Tibial artery (tissue), 4 donors: Measurements from ENCODE around the gene KCNQ1.

Source experiments
- DNase-seq, 2 donors: peaks; one replicate each; pipeline ENCODE4 v3.0.0-alpha.2; 2019
- H3K27ac ChIP-seq, 2 donors: fragments of 200-600 bp; sonication (generic) in 1 of 2; 1 replicate in 1 of 2; 2 replicates in 1 of 2; pipeline ENCODE4 v1.5.1; 2018 to 2019; ENCODE audit warnings: mild to moderate bottlenecking in 1 of 2
- H3K27me3 ChIP-seq, 2 donors: fragments of 200-600 bp; sonication (generic) in 1 of 2; one replicate each; pipeline versions ENCODE4 v1.5.1 to v1.6.0; 2016 to 2019
- H3K36me3 ChIP-seq, 3 donors: fragments of 200-600 bp; sonication (generic) in 2 of 3; one replicate each; pipeline ENCODE4 v1.5.1; 2016 to 2019; ENCODE audit warnings: mild to moderate bottlenecking in 2 of 3
- H3K4me1 ChIP-seq, 4 donors: fragments of 200-600 bp; sonication (generic) in 2 of 4; 1 replicate in 3 of 4; 2 replicates in 1 of 4; pipeline ENCODE4 v1.5.1; 2016 to 2019
- H3K4me3 ChIP-seq, 2 donors: fragments of 200-600 bp; sonication (generic) in 1 of 2; 1 replicate in 1 of 2; 2 replicates in 1 of 2; pipeline ENCODE4 v1.5.1; 2018 to 2019; ENCODE audit warnings: mild to moderate bottlenecking in 2 of 2
- H3K9me3 ChIP-seq, 3 donors: fragments of 200-600 bp; sonication (generic) in 1 of 3; one replicate each; pipeline ENCODE4 v1.5.1; 2016 to 2019
- CTCF ChIP-seq, 2 experiments: fragments of 200-600 bp in 1 of 2; fragments of 450-650 bp in 1 of 2; IDR thresholded peaks; one replicate each; pipeline ENCODE4 v1.5.1; 2017 to 2019; ENCODE audit warnings: antibody characterized with exemption in 2 of 2, mild to moderate bottlenecking in 1 of 2, moderate library complexity in 1 of 2
- intact Hi-C: fragments of 100-400 bp; cut with DNase I; formaldehyde crosslinking; loops from one replicate; pipeline ENCODE4 v1.15.0; 2023; ENCODE audit warnings: low total_unique reads

The KCNQ1 gene

DNA sequence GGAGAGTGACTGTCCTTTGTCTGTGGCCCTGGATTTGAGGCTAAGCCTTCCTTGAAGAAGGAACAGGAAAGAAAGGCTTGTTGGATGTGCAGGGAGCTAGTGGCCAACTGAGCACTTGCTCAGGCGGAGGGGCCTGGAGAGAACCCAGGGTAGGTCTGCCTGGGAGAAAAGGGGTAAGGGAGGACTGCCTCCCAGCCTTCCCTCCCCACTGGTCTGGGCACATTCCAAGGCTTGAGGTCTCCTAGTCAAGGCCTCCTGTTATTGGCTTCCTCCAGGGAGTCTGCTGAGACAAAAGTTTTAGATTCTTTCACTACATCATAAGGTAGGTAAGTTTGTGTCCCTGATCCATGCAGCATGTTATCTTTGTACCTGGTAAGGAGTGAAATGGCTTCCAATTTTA lies 239.8 kb downstream of the KCNQ1 start:
- Histone ChIP-seq H3K27me3 (no peaks in the 10 kb centered on the region), H3K27ac (no peak overlapping the region), H3K9me3 (no peaks in the 10 kb centered on the region), H3K4me3 (no peak overlapping the region), H3K36me3 (no peaks in the 10 kb centered on the region), H3K4me1 (peaks cover 0 to 3% (median 0%) of the 10 kb centered on the region in 4 donors)
- no peak for TF ChIP-seq CTCF (IDR thresholded peaks at IDR 0.05)
- intact Hi-C loops: no loop called here
- peak in 1 of 2 donors; percentile 9 for DNase-seq

DNA sequence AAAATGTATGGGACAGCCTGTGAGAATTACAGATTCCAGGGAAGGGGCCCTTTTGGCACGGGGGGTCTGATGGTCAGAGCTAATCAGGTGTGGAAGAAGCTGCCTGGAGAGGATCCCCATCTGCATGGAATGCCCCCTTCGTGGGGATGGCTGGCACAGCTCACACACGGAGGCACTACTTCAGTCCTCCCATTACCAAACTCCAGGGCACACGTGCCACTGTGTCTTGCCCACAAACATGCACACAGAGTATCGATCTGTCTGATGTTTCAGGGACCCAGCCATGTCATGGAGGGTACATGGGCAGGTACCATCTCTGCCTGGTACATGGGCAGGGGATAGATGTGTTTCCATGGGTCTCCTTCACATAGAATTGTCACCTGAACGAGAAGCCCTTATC lies 240.2 kb downstream of the KCNQ1 start:
- Histone ChIP-seq H3K27me3 (no peaks in the 10 kb centered on the region), H3K9me3 (no peaks in the 10 kb centered on the region), H3K36me3 (no peaks in the 10 kb centered on the region), H3K4me1 (peaks cover 0 to 3% (median 0%) of the 10 kb centered on the region in 4 donors), H3K4me3 (no peak overlapping the region), H3K27ac (no peak overlapping the region)
- TF ChIP-seq CTCF (IDR thresholded peaks at IDR 0.05): no peak
- peak in 1 of 2 donors; percentile 44 for DNase-seq
- intact Hi-C loops: no loop called here

DNA sequence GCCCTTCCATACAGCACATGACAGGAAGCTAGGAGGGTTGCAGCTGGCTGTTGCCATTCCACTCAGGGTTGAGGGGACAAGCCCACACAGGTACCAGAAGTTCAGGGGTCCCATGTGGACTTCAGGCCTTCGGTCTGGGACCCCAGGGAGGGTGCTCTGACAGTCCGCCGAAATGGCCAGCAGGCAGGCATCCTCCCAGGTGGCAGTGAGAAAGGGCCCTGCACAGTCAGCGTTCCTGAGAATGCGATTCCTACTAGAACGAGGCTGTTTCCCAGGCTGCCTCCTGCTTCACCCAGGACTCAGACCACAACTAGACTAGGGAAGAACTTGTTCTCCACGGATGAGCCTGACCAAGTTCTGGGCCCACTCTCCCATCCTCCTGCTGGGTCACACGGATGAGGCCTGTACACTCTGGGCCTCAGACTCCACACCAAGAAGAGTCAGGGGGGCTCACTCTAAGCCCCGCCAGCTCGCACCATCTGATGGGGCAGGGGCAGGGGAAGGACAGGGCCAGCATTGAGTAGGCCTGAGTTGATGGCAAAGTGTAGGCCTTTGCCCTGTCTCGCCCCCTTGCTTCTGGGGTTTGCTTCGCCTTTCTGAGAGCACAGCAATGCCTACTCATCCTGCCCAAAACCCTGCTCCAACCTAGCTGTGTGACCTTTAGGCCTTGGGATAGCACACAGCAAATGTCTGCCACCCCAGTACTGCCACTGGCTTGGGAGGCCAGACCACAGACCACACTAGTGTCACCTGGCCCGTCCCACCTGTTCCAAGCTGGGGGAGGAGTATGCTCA lies 241.0 kb downstream of the KCNQ1 start:
- Histone ChIP-seq H3K4me1 (peaks cover 0 to 3% (median 0%) of the 10 kb centered on the region in 4 donors), H3K36me3 (no peaks in the 10 kb centered on the region), H3K27ac (no peak overlapping the region), H3K4me3 (no peak overlapping the region), H3K9me3 (no peaks in the 10 kb centered on the region), H3K27me3 (no peaks in the 10 kb centered on the region)
- intact Hi-C loops: no loop called here
- no peak for TF ChIP-seq CTCF (IDR thresholded peaks at IDR 0.05)
- peak in 1 of 2 donors; percentile 31 for DNase-seq

GRCh38 chr11:2686360-2687222 lies 241.8 kb downstream of the KCNQ1 start:
- DNase-seq: peak in 1 of 2 donors; percentile 35
- H3K4me1 ChIP-seq: peaks cover 0 to 3% (median 0%) of the 10 kb centered on the region in 4 donors
- intact Hi-C loops: no loop called here
- H3K36me3 ChIP-seq: no peaks in the 10 kb centered on the region
- no peak overlapping the region for H3K4me3 ChIP-seq
- H3K9me3 ChIP-seq: no peaks in the 10 kb centered on the region
- H3K27ac ChIP-seq: no peak overlapping the region
- TF ChIP-seq CTCF (IDR thresholded peaks at IDR 0.05): no peak
- no peaks in the 10 kb centered on the region for H3K27me3 ChIP-seq

- Histone ChIP-seq H3K9me3 (no peaks in the 10 kb centered on the region), H3K4me3 (no peak overlapping the region), H3K27ac (no peak overlapping the region), H3K4me1 (peaks cover 0 to 3% (median 0%) of the 10 kb centered on the region in 4 donors), H3K36me3 (no peaks in the 10 kb centered on the region), H3K27me3 (no peaks in the 10 kb centered on the region)
- peak in 1 of 2 donors; percentile 40 for DNase-seq
- intact Hi-C loops: no loop called here
- TF ChIP-seq CTCF (IDR thresholded peaks at IDR 0.05): no peak
Measured at GRCh38 chr11:2687223-2687530, 242.4 kb downstream of the KCNQ1 start.
